SIG-M5 (cell line): ENCODE results near the gene TMCO1.
"Not testable (repeated sequence)": the region's sequence is repeated elsewhere in the genome, so short reads cannot be mapped to it uniquely, and the experiment has no call there.

Experiments
- DNase-seq: peaks from one replicate; lab custom pipeline; 2025; lab: John Stamatoyannopoulos, UW

Gene TMCO1

DNA sequence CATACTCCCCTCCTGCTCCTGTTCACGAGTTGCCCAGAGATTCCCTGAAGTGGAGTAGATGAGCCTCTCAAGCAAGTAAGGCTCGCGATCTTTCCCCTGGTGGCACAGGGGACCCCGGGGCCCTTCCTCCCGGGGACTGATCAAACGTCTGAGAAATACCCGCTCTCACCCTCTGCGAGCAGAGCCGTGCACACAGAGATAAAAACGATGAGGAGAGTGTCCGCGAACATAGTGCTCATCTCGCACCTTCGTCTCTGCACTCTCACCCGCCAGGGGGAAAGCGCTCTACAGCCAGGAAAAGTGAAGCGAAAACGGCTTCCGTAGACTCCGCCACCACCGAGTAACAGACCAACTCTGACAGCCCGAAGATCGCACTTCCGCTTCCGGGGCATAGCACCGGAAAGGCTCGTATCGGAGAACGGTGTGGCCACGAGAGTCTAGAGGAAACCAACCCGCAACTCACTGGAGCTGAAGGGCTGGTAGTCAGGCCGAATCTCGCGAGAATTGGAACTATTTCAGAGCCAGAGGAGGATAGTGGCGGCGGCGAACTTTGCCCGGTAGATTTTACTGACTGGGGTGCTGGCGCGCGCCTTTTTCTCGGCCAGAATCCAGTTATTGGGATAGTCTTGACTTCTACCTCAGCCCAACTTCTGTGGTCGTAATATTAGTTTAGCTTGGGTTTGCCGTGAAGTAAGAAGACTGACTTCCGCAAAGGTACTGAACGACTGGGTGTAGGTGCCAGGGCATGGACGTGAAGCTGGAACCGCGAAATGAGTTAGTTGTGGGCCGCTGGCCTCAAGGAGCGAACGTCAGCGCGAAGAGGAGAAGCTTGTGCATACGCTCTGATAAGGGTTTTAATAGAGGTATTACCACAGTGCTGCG, at the start of gene TMCO1:
Gene TMCO1 (minus strand): TSS at position 356 of the 882 bp plus-strand sequence. CDS start 117 bp downstream, at position 239.
- DNase-seq: peak; percentile 99

- no peak for DNase-seq
Observed at GRCh38 chr1:165816826-165817497, 48.3 kb upstream of the TMCO1 start.

GRCh38 chr1:165816157-165816556, 47.5 kb upstream of the TMCO1 start:
- DNase-seq: no peak

- no peak for DNase-seq
Observed at GRCh38 chr1:165815725-165816124, 47.1 kb upstream of the TMCO1 start.

GRCh38 chr1:165807613-165808012, 38.9 kb upstream of the TMCO1 start:
- DNase-seq: no peak

DNA sequence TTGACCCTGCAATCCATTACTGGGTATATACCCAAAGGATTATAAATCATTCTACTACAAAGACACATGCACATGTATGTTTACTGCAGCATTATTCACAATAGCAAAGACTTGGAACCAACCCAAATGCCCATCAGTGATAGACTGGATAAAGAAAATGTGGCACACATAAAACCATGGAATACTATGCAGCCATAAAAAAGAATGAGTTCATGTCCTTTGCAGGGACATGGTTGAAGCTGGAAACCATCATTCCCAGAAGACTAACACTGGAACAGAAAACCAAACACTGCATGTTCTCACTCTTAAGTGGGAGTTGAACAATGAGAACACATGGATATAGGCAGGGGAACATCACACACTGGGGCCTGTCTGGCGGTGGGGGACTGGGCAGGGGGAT, 35.8 kb upstream of the TMCO1 start:
- DNase-seq: not testable (repeated sequence)

- DNase-seq: no peak
Observed at GRCh38 chr1:165799387-165799786, 30.7 kb upstream of the TMCO1 start.

GRCh38 chr1:165795894-165796293, 27.2 kb upstream of the TMCO1 start:
- DNase-seq: no peak

DNA sequence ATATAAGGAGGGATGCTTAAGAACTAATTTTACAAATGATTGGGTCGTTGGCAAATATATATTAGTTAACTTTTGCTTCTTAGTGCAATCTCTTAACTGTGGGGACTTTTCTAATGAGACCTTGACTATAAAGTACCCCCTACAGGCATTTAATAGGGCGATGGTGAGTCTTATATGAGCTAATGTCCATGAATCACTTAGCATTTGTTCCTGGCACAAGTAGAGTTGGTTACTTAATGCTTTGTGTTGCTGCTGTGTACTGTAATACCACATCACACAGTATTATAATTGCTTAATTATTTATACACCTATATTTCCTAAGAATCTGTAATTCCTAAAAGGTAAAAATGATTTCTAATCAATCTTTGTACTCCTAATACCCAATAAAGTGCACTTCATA, 25.3 kb upstream of the TMCO1 start:
- no peak for DNase-seq

DNA sequence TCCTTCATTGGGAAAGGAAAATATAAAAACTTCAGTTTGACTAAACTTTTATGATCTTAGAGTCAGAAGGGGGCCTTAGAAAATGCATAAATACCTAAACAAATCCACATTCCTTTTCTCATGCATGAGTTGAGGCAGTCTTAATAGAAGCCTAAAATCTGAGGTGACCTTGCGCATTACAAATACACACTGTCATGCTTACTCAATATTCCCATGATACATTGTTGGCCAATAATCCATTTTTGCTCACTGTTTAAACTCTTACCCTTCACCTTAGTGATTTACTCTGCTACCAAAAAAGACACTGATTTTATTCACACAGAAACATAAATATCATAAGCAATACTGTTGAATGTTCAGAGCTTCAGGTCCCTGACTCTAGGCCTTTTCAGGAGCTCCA, 19.1 kb upstream of the TMCO1 start:
- DNase-seq: no peak

DNA sequence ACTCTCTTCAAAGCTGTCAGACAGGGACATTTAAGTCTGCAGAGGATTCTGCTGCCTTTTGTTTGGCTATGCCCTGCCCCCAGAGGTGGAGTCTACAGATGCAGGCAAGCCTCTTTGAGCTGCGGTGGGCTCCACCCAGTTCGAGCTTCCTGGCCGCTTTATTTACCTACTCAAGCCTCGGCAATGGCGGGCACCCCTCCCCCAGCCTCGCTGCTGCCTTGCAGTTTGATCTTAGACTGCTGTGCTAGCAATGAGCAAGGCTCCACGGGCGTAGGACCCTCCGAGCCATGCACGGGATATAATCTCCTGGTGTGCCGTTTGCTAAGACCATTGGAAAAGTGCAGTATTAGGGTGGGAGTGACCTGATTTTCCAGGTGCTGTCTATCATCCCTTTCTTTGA, 14.9 kb upstream of the TMCO1 start:
- DNase-seq: not testable (repeated sequence)

GRCh38 chr1:165778197-165778596, 9.5 kb upstream of the TMCO1 start:
- not testable (repeated sequence) for DNase-seq

DNA sequence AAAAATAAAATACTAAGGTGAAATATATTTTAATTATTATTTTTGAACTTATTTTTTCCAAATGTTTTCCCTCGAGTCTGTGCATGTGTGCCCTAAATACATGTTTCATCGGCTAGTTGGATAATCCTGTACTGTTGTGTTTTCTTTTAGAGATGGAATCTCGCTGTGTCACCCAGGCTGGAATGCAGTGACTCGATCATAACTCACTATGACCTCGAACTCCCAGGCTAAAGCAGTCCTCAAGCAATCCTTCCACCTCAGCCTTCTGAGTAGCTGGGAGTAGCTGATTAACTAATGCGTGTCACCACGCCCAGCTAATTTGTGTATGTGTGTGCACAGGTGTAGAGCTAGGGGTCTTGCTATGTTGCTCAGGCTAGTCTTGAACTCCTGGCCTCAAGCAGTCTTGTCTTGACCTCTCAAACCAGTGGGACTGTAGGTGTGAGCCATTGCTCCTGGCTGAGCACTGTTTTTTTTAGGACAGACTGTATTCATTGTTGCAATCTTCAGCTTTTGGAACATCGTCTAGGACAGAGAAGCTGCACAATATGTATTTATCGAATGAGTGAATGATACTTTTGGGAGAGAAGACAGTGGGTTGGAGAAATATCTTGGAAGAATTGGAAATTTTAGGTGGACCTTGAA, 4.8 kb upstream of the TMCO1 start:
- no peak for DNase-seq

DNA sequence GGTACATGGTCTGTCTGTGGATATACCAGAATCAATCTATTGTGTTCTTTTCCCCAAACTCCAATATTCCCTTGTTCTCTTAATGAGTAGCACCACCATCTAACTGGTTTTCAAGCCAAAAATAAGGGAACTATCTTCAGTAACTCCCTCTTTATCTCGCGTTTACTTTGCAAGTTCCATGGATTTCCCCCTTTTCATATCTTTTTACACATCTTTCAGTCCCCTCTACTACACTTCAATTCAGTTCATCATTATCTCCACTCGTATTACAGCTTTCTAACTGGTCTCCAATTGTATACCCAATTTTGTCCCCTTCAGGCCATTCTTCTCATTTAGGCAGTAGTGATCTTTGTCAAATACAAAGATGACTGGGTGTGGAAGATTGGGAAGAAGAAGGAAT, 4.1 kb upstream of the TMCO1 start:
- DNase-seq: no peak

DNA sequence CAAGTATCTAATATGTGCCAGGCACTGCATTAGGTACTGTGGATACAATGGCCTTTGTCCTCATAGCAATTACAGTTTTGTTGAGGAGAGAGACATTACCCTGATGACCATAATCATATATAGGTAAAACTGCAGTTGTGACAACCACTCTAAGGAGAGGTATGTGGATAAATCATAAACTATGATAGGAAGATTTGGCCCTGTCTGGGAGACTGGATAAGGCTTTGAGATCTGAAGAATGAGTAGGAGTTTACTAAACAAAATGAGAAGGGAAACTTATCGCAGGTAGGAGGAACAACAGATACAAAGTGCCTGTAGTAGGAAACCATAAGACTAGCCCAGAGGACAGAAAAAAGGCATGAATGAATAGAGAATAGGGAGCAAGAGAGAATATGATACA, 4.4 kb downstream of the TMCO1 start:
- no peak for DNase-seq

GRCh38 chr1:165763442-165763841, 5.2 kb downstream of the TMCO1 start:
- DNase-seq: no peak

DNA sequence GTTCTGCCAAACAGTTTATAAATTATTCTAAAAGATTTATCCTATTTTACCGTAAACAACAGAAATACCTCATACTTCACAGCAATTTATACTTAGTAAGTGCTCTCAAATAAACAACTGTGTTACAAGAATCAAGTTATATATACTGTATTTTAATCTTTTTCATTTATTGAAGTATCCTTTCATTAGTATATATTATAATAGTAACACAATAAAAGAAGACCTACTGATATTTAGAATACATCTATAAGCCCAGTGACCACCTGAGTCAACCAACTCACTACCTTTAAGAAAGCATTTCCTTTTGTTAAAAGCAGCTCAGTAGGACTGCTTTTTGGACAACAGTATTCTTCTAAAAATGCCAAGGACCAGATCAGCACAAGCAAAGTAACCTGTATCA, 5.9 kb downstream of the TMCO1 start:
- DNase-seq: no peak

GRCh38 chr1:165759095-165759494, 9.6 kb downstream of the TMCO1 start:
- DNase-seq: no peak

- no peak for DNase-seq
Observed at GRCh38 chr1:165755393-165756010, 13.2 kb downstream of the TMCO1 start.

- DNase-seq: no peak
Observed at GRCh38 chr1:165753934-165754333, 14.7 kb downstream of the TMCO1 start.

GRCh38 chr1:165748550-165748949, 20.1 kb downstream of the TMCO1 start:
- no peak for DNase-seq
